LNCAP (cell line): ENCODE measurements around the gene OR10G6.

Experiments
- TF ChIP-seq, protein P1 (sequence below): fragments of 450-650 bp; IDR thresholded peaks from 2 replicates; pipeline ENCODE4 v1.5.1; 2017; ENCODE audit warnings: mild to moderate bottlenecking

Gene OR10G6

DNA sequence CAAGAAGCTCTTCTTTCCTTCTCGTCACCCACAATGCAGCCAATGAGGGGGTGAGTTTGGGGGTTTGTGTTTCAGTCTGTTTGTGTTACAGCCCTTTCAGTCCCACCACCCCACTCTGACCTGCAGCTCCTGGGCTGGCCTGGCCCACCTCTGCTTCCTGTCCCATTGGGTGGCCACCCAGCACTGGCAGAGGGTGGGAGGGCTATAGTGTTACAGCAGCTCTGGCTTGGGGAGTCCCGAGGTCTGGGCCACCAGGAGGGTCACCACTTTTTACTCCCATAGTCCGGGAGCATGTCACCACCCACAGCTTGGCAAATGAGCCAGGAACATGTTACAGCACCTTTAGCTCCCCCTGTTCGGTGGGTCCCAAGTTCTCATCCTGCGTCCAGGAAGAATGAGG, 15.7 kb downstream of the OR10G6 start:
- TF ChIP-seq, protein P1, sequence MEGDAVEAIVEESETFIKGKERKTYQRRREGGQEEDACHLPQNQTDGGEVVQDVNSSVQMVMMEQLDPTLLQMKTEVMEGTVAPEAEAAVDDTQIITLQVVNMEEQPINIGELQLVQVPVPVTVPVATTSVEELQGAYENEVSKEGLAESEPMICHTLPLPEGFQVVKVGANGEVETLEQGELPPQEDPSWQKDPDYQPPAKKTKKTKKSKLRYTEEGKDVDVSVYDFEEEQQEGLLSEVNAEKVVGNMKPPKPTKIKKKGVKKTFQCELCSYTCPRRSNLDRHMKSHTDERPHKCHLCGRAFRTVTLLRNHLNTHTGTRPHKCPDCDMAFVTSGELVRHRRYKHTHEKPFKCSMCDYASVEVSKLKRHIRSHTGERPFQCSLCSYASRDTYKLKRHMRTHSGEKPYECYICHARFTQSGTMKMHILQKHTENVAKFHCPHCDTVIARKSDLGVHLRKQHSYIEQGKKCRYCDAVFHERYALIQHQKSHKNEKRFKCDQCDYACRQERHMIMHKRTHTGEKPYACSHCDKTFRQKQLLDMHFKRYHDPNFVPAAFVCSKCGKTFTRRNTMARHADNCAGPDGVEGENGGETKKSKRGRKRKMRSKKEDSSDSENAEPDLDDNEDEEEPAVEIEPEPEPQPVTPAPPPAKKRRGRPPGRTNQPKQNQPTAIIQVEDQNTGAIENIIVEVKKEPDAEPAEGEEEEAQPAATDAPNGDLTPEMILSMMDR = no peak

DNA sequence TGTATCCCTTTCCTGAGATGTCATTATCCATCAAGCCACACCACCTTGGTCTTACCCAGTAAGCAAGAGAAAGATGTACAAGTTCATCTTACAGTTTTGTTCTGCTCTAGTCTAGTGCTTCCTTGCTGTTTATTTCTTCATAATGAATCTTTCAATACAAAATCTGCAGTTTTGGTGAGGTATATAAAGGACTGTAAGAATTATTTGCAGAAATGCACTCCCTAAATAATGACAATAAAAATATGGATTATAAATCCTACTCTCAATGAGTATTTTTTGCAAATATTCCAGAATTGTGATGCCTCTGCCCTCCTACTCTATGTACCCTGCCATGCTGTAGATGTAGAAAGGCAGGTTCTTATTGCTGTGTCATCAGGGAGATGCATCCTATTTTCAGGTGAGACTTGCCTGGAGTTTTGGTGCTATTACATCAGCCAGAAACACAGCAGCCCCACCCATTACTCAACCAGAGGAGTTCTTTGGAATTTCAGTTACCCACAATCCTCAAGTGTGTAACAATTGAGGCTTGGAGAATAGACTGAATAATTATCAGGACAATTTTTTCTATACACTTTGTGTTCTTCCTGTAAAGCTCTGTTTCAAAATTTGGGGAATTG, 17.1 kb downstream of the OR10G6 start, which contains the start of gene OR10S1:
Gene OR10S1 (minus strand): TSS at position 51 of the 617 bp plus-strand sequence. CDS start 117 bp downstream, outside the sequence.
- TF ChIP-seq, protein P1 = no peak

DNA sequence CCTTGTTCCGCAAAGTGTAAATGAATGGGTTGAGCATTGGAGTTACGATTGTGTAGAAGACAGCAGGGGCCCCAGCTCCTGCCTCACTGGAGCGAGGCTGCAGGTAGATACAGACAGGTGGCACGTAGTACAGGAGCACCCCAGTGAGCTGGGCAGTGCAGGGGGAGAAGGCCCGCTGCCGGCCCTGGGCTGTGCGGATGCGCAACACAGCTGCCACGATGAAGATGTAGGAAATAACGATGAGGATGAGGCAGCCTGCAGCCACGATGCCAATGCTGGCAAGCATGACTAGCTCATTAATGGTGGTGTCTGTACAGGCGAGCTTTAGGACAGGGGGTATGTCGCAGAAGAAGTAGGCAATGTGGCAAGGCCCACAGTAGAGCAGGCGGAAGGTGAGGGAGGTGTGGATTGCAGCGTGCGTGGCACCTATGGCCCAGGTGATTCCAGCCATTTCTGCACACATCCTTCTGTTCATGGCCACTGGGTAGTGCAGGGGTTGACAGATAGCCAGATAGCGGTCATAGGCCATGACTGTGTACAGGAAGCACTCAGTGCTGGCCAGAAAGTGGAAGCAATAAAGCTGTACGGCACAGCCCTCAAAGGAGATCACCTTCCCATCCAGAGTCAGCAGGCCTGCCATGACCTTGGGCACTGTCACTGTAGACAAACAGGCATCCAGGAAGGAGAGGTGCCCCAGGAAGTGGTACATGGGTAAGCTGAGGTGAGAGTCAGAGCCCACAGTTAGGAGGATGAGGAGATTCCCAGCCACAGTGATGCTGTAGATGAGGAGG, 18.0 kb downstream of the OR10G6 start:
- TF ChIP-seq, protein P1 = no peak

DNA sequence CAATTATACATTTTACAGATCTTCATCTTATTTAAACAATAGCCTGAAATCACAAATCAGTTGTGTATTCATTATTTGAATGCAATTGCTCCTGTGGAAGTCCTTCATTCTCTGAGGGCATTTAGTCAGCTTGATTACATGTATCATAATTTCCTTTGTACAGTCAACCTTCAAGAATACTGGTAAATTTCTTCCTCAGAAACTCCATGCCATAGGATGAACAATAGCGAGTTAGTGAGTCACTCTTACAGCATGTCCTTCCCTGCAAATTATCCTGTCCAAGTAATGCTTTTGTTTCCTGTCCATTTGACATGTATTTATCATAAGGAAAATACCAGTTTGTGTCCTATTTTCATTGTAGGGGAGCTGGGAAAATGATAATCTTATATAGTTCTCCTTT, 21.1 kb downstream of the OR10G6 start:
- TF ChIP-seq, protein P1 = no peak

DNA sequence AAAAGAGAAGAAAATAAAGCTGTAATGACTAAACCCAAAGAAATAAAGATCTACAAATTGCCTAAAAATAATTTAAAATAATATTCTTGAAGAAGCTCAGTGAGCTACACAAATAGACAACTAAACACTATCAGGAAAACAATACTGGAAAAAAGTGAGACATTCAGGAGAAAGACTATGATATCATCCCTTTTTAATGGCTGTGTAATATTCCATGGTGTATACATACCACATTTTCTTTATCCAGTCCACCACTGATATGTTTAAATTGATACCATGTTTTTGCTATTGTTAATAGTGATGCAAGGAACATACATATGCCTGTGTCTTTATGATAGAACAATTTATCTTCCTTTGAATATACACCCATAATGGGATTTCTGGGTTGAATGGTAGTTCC, 38.2 kb downstream of the OR10G6 start:
- TF ChIP-seq, protein P1 = no peak

DNA sequence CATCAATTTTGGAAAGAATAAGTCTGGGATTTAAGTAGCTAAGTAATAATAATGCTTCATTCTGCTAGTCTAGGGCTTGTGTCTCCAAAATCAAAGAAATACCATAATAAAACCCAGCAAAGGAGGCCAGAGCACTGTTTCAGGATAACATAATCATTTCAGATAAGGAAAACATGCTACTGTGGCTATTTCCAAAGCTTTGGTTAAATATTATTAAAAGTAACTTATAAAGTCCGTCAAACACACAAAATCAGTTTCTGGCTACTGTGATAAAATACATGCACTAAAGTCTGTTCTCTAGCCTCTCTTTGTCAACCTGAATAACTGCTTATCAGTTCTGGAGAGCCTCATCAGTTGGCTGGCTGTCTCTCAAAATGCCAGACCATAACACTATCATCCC, 49.8 kb downstream of the OR10G6 start:
- TF ChIP-seq, protein P1 = no peak
